ENCODE results near the gene PTH1R.

DNA sequence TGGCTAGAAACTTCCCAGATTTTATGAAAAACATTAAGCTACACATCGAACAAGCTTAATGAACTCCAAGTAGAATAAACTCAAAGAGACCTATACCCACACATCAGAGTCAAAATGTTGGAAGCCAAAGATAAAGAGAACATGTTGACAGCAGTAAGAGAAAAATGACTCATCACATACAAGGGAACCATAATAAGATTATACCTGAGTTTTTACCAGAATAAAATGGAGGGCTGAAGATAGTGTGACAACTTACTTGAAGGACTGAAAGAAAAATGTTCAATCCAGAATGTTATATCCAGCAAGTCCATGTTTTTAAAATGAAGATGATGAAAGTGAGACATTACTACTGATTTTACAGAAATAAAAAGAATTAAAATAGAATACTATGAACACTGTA is 37.0 kb upstream of the PTH1R start:
- TF ChIP-seq HDAC2 (IDR thresholded peaks at IDR 0.05) (no peak), SREBF2 (IDR thresholded peaks at IDR 0.05) (no peak), EP300 (IDR thresholded peaks at IDR 0.05) (no peak), POLR2A (IDR thresholded peaks at IDR 0.05; ENCODE audit: low read length) (no peak), KDM5A (IDR thresholded peaks at IDR 0.05) (no peak), GATA3 (IDR thresholded peaks at IDR 0.05; ENCODE audit: borderline replicate concordance) (no peak), RARB (CRISPR knock-in tag; IDR thresholded peaks at IDR 0.05) (no peak), JUN (IDR thresholded peaks at IDR 0.05) (no peak)
- TF ChIP-seq, protein P1, sequence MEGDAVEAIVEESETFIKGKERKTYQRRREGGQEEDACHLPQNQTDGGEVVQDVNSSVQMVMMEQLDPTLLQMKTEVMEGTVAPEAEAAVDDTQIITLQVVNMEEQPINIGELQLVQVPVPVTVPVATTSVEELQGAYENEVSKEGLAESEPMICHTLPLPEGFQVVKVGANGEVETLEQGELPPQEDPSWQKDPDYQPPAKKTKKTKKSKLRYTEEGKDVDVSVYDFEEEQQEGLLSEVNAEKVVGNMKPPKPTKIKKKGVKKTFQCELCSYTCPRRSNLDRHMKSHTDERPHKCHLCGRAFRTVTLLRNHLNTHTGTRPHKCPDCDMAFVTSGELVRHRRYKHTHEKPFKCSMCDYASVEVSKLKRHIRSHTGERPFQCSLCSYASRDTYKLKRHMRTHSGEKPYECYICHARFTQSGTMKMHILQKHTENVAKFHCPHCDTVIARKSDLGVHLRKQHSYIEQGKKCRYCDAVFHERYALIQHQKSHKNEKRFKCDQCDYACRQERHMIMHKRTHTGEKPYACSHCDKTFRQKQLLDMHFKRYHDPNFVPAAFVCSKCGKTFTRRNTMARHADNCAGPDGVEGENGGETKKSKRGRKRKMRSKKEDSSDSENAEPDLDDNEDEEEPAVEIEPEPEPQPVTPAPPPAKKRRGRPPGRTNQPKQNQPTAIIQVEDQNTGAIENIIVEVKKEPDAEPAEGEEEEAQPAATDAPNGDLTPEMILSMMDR (IDR thresholded peaks at IDR 0.05), result no peak
- TF ChIP-seq, protein P2, sequence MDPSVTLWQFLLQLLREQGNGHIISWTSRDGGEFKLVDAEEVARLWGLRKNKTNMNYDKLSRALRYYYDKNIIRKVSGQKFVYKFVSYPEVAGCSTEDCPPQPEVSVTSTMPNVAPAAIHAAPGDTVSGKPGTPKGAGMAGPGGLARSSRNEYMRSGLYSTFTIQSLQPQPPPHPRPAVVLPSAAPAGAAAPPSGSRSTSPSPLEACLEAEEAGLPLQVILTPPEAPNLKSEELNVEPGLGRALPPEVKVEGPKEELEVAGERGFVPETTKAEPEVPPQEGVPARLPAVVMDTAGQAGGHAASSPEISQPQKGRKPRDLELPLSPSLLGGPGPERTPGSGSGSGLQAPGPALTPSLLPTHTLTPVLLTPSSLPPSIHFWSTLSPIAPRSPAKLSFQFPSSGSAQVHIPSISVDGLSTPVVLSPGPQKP (IDR thresholded peaks at IDR 0.05; ENCODE audit: low read depth, low read length), result no peak
- TF ChIP-seq, protein P3, sequence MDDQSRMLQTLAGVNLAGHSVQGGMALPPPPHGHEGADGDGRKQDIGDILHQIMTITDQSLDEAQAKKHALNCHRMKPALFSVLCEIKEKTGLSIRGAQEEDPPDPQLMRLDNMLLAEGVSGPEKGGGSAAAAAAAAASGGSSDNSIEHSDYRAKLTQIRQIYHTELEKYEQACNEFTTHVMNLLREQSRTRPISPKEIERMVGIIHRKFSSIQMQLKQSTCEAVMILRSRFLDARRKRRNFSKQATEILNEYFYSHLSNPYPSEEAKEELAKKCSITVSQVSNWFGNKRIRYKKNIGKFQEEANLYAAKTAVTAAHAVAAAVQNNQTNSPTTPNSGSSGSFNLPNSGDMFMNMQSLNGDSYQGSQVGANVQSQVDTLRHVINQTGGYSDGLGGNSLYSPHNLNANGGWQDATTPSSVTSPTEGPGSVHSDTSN (IDR thresholded peaks at IDR 0.05), result no peak
- TF ChIP-seq, protein P4, sequence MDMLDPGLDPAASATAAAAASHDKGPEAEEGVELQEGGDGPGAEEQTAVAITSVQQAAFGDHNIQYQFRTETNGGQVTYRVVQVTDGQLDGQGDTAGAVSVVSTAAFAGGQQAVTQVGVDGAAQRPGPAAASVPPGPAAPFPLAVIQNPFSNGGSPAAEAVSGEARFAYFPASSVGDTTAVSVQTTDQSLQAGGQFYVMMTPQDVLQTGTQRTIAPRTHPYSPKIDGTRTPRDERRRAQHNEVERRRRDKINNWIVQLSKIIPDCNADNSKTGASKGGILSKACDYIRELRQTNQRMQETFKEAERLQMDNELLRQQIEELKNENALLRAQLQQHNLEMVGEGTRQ (IDR thresholded peaks at IDR 0.05), result no peak
- TF ChIP-seq, protein P5, sequence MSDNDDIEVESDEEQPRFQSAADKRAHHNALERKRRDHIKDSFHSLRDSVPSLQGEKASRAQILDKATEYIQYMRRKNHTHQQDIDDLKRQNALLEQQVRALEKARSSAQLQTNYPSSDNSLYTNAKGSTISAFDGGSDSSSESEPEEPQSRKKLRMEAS (IDR thresholded peaks at IDR 0.05), result no peak
- TF ChIP-seq, protein P6, sequence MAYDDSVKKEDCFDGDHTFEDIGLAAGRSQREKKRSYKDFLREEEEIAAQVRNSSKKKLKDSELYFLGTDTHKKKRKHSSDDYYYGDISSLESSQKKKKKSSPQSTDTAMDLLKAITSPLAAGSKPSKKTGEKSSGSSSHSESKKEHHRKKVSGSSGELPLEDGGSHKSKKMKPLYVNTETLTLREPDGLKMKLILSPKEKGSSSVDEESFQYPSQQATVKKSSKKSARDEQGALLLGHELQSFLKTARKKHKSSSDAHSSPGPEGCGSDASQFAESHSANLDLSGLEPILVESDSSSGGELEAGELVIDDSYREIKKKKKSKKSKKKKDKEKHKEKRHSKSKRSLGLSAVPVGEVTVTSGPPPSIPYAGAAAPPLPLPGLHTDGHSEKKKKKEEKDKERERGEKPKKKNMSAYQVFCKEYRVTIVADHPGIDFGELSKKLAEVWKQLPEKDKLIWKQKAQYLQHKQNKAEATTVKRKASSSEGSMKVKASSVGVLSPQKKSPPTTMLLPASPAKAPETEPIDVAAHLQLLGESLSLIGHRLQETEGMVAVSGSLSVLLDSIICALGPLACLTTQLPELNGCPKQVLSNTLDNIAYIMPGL (CRISPR knock-in tag; IDR thresholded peaks at IDR 0.05; ENCODE audit: borderline replicate concordance), result no peak
